ENCODE data around the gene SNUPN.

SNUPN gene

DNA sequence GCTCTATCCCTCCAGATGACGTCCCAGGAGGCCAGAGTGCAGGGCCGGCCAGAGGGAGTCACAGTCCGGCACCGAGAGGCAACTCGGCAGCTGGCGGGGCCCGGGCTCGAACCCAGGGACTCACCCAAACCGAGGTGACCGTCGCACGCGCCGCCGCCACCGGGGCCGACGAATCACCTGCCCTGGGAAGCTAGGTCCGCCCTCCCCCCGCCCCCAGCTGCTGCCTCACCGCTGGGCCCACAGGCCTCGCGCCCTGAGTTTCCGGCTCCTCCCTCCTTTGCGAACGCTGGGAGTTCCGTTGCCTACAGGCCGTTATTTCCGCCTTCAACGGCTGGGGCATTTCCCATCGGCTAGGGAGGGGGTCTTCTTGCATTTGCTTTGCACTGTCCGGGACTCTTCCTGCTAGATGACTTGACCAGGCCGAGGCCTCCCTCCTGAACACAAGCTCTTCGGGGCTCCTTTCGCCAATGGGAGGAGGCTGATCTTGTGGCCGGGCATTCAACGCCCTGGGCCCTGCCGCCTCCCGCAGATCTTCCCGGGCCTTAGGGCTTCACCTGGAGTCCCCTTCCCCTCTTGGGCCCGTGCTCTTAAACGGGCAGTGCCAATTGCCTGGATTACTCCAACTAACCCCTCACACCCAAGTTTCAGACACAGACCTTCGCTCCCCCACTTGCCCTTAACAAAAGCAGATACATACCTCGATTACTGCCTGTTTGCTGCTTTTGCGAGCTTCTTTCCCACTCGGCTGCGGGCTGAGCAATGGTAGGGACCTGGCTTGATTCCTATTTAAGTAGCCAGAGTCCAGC, at the start of gene SNUPN:
Gene SNUPN, minus strand, starts transcription at position 184 of the 806 bp plus-strand sequence. CDS start 4,674 bp downstream, outside the sequence.
- peak; percentile 95 for DNase-seq

DNA sequence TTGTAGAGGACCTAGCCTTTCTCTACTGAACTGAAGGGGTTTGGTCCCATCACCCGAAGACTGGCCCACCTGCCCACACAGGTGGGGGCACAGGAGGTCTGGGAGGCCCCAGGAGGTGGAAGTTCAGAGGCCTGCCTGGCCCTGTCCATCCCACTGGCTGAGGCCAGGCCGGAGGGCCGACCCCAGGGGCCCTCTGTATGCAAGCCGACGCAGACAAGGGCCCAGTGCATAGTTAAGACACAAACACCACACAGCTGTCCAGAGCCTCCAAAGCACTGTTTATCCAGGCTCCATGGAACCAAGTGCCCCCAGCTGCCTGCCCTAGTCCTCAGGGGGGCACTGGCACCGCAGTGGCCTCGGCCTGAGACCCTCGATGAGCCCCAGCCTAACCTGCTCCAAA, 48.8 kb upstream of the SNUPN start:
- no peak for DNase-seq

DNA sequence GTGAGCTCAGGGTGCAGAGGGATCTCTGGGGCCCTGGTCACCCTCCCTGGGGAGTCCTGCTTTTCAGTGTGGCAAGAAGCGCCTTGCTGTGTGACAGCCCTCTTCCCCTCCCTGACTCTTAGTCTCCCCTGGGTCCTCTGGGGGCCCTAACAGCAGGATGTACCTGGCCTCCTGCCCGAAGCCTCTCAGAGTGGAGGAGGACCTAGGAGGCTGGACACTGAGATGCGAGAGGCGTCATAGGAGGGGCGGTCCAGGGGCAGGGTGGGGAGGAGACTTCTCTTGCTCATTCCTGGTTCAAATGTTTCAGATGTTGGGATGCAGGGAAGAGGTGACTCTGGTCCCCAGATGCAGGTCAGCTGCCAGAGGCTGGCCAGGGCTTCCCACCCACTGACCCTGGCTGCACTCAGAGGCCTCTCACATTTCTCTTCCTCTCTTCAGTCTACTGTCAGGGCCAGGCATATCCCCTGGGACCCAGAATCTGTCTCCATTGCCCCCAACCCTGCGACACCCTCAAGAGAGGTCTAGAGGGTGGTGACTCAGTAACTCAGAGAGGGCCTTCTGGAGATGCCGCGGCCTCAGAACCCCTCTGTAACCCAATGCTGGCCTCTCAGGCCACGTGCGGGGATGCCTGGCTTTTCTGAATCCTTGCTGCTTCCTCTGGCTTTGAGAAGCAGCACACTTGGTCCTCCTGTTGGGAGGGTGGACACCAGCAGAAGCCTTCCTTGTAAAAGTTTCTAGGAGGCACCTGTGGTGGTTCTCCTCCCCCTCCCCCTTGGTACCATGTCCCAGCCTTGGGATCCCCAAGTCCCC, 48.1 kb upstream of the SNUPN start:
- DNase-seq: no peak

DNA sequence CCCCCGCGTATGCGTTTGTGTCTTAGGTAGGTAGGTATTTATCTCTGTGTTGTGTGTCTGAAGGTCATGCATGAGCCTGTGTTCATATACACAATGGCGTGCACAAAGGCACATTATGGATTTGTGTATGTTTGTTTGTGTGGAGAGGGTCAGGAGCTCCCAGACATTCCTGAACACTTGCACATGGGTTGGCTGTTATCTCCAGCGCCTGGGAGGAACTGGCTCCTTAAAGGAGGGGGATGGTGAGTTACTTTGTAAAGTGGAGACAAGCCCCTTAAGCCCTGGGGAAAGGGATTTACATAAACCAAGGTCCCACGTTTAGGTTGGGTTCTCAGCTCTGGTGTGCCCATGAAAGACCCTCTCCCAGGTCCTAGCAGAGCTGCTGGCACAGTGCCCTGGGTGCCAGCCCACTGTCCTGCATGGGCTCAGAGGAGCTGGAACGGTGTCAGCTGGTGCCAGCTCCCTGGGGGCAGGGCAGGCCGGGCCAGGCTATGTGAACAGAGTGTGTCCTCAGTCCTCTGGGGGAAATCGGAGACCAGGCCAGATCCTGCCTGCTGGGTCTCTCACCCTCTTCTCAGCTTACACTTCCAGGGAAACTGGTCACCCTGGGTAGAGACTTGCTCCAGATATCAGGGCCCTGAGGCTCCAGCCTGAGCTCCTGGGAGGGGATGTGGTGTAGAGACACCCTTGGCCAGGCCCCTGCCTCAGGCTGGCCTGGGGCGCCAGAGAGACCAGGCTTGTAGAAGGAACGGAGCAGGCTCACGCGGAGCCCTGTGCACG, 47.3 kb upstream of the SNUPN start:
- no peak for DNase-seq

DNA sequence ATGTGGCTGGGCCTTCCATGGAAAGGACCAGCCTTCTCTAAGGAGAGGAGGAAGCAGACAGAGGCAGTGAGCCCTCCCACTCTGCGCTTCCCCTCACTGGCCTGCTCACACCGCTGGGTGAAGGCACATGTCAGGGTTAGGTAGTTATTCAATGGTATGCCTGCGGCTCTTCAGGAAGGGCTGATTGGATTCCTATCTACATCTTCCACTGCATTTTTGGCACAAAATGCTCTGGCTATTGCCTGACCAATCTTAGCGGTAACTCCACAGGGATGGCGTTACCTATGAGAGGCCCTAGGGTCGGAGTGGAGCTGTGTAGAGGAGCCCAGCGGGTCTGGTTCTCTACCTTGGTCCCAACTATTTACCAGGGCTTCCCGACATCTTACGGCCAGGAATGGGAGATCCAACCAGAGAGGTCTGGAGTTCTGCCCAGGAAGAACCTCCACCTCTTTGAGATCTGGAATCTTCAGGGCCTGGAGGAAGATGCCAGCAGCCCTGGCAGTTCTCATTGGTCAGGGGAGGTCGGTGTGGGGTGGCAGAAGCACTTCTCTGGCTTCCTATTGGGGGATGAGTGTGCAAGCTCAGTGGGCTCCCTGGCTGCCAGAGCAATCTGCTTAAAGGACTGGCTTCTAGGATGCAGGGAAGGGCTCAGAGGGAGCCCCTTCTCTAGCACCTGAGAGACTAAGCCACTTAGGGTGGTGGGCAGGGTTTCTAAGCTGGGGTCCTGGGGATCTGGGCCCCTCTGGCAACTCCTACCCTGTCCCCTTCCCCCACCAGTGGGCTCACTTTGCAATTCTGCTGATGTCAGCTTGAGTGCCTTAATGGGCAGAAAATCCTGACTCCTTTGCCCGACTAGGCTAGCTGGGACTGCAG, 46.4 kb upstream of the SNUPN start:
- DNase-seq: no peak

DNA sequence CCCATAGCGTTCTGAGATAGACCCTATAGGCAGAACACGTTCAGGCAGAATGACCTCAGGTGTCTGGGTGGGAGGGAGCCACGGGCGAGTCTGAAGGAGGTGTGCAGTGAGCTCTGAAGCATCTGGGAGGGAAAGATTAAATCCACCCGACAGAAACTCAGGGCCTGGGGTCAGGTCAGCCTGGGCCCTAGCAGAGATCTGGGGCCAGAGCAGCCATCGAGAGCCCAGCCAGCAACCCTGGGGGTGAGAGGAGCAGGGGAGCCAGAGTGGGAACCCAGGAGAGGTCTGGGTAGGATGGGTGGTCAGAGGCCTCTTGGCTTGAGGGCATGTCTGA, 44.3 kb upstream of the SNUPN start:
- no peak for DNase-seq

DNA sequence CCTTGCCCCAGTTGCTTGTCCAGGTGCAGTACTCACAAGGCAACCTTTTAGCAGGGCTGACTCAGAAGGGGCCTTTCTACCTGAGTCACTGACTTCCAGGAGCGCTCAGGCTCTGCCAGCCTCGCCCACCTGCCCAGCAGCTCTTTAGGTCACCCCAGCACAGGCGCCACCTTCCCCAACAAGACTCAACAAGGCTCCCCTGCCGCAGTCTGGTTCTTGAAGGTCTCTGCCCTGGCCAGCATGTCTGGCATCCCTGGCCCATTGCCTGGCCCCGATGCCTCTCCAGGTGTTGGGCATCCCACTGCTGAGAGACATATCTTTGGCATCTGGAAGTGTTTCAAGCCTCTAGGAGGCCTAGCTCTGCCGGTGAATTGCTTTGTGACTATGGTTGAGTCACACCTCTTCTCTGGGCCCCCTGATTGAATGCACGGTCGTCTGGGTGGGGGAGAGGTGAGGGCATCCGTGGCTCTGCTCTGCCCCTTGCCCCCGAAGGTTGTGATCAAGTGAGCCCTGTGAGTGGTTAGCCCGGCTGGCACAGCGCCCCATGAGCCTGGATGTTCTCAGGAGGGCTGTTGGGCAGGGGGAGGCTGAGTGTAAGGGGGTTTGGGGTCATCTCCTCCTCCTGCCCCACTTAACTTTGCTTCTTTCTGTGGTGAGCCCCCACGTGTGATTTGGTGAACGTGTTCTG, 43.8 kb upstream of the SNUPN start:
- no peak for DNase-seq

DNA sequence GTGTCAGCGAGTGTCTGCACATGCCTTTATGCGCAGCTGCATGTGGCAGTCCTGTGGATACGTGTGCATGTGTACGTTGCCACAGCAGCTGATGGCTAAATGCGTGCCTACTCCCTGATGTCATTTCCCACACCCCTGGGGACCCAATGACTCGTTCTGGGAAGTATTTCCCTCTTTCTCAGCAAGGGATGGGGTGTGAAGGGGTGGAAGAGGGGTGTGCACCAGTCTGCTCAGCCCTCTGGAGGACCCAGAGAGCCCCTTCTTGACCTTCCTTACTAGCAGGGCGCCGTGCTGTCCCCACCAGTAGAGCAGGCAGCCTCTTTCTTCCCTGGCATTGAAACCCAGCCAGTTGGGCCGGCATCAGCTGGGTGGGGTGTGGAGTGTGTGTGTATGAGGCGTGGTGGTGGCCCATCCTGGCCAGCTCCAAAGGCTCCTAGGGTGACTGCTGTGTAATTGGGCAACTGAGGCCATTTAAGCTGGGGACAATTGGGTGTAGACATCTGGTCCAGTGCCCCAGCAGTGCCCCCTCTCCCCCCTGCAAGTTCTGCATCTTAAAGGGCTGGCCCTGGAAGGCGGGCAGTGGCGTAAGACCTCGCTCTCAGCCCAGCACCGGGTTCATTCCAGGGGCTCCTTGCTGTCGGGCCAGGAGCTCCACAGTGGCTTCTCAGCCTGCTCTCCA, 41.4 kb upstream of the SNUPN start:
- no peak for DNase-seq

DNA sequence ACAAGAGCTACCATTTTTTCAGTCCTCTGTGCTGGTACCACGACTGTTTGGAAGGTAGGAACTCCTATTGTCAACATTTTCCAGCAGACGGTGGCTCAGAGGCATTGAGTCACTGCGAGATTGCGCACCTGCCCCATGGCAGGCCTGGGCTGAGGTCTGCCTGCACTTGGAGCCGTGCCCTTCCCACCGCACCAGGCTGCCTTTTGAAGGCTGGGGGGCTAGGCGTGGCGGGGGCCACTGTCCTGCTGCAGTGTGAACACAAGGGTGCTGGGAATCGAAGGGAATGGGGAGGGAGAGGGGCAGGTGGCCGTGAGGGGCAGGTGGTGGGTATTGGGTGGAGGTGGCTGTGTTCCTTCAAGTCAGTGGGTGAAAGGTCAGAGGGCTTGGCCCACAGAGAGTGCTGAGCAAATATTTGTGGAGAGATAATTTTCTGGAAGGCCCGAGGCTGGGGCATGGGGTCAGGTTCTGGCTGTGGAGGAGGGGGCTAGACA, 38.5 kb upstream of the SNUPN start:
- DNase-seq: no peak

DNA sequence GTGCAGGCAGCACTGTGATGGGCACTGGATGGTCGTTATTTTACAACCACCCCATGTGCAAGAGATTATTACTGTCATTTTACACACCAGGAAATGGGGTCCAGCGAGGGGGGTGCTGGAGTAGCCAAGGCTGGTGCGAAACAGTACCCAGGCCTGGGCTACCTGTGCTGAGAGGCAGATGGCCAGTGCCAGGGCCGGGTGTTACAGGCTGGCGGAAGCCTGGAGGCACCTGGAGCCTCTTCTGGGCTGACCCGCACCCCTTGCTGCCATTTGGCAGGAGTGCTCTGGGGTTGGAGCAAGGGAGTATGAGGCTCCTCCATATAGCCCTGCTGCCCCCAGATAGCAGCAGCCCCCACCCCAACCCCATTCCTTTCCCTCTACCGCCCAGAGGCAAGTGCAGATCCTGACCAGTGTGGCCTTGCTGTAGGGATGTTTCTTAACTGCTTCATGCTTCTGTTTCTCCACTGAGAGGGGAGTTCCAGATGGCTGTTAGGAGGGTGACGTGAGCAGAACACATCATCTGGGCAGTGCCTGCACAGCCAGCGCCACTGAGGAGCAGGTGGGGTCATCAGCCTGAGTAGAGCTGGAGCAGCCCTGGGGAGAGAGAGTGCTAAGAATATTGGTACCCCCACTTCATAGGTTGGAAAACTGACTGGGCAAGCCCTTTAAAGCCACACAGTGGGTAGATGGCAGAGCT, 37.4 kb upstream of the SNUPN start:
- no peak for DNase-seq

DNA sequence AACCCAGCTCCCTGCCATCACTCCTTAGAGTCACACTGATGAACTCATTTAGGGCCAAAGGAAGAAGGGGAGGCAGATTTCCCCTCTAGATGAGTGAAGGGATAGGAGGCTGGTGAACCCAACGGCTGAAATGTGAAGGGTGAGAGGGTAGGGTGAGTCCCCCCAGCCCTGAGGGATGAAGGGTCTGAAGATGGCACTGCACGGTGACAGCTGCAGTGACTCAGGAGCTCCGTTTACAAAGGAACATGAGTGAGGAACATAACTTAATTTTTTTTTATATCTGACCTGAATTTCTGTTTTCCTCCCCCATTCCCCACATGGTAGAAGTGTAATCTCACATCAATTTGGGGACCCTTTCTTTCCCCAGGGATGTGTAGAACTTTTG, 36.2 kb upstream of the SNUPN start:
- DNase-seq: no peak

DNA sequence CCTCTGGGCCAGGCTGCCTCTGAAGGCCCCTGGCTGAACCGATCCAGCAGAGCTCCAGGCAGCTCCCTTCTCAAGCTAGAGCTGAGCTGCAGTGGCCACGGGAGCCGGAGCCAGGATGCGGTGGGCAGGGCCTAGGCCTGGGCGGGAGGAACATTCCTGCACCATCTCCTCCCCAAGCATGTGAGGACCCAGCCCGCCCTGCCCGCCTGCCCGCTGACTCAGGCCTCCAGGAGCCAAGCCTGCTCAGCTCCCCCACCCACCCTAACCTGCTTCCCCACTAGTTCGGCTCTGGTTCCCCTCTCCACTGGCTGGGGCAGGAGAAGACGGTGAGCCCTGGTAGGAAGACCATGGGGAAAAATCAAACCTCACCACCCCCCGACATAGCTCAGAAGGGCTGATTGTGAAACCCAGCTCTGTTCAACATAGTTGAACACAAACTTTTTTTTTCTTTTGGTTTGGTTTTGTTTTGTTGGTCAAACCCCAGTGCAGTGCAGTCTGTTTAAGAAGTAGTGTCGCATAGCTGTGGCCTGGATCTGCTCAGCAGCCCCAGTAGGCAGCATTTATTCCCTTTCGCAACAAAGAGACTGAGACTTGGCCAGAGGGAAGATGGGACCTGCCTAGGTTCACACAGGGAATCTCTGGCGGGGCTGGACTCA, 35.7 kb upstream of the SNUPN start:
- no peak for DNase-seq

DNA sequence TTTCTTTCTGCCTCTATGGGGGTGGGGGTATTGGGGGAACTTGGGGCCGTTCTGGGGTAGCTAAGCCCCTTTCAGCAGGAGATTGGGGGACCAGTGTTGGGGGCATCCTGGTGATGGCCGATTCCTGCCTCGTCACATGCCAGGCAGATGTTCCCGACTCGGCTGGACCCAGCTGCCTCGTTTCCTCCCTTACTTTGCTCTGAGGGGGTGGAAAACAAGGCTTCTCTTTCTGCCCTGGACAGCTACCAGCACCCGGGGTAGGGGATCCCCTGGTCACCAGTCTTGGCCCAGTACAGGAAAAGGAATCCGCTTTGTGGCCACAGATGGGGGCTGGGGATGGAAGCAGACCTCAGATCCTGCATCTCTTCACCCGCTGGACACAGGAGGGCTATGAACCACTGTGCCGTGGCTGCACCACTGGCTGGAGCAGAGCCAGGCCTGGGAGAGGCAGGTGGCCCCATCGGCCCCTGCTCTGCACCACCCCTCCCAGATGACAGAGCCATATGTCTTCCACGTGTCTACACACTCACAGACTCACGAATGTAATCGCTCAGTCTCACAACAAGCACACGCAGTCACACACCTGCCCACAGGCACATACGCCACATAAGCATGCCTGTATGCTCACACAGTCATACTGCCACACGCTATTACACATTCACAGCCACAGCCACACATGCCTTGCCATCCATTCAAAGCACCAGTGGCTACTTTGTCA, 34.6 kb upstream of the SNUPN start:
- DNase-seq: no peak

DNA sequence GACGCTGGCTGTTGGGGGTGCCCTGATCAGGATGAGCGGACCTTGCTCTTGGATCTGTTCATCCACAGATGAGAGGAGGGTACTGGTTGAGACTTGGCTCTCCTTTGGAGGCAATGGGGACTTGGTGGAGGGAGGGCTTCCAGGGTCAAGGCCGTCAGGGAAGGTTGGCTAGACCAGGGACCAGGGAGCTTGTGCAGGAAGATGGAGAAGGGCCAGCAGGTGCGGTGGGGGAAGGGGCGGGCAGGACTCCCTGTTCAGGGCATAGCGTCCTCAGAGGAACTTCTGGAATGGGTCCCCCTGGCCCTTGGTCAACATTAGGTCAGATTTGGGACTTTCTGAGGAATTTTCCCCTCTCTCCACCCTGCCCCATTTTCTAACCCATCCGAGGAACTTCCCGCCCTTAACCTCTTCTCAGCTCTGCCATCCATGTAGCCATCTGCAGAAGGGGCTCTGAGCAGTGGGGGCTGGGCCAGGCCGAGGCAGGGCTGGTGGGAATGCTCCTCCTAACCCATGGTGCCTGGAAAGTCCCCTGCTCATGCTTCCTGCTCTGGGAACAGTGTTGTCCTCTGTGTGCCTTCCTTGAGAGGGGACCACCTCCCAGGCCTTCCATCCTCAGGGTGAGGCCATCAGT, 33.7 kb upstream of the SNUPN start:
- no peak for DNase-seq

DNA sequence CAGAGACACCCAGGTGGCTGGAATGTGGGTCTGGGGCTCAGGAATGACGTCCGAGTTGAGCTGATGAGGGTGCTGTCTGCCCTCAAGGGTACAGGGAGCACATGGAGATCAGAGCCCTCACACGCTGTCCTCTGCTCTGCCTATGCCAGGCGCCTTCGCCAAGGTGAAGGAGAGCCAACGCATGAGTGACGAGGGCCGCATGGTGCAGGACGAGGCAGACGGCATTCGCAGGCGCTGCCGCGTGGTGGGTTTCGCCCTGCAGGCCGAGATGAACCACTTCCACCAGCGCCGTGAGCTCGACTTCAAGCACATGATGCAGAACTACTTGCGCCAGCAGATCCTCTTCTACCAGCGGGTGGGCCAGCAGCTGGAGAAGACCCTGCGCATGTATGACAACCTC, 31.3 kb upstream of the SNUPN start:
- DNase-seq: no peak

DNA sequence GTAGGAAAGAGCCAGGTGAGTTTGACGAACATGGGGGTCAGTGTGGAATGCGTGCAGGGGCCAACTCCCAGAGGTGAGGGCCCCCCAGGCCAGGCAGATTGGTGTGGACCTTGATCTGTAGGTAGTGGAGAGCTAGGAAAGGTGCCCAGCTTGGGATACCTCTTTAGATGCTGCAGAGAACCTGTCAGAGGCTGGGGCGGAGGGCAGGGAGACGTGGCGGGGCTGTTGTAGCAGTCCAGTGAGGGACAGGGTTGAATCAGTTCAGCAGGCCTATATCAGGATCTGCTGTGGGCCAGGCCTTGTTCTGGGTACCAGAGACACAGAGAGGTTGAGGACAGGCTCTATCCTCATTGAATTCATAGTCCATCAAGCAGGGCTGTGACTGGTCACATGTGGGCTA, 30.8 kb upstream of the SNUPN start:
- no peak for DNase-seq

DNA sequence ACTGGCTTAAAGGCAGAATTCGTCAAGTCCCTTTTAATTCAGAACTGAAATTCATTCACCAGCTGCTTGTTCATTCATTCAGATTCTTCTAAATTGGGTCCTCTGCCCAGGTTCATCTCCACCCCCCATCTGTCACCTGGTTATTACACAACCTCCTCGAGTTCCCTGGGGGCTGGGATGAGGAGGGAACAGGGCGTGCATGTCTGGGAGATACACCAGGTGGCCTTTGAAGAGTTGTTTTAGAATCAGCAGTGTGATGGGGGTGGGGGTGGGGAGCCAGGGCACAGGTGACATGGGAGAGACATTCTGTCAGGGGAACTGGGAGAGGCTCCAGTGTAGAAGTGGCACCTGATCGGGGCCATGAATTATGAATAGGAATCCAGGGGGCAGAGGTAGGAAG, 30.4 kb upstream of the SNUPN start:
- DNase-seq: no peak

DNA sequence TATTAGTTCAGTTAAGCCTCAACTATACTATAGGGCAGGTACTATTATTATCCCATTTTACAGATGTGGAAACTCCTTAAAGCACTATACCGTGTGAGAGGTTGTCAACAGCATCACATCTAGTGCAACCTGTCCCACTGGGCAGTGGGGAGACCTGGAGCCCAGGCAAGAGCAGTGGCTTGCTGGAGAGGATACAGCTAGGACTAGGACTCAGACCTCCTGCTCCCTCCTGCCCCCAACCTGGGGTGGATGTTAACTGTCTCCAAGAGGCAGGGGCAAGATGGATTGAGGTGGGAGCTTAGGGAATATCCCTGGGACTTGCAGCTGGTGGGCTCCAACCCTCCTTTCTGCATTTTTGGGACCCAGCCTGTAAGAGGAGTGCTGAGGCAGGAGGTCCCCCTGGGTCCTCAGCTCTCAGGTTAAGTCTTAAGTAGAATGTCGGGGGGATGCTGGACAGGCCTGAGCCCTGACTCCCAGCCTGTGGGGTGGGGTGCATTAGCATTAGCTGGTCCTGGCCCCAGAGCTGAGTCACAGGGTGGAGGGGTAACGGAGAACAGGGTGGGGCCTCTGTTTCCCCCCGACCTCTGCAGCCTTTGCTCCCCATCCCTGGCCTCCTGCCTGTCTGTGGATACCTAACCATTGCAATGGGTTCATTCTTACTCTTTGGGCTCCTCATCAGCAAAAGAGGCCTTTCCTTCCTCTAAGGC, 28.8 kb upstream of the SNUPN start:
- DNase-seq: no peak
